WTC11 (cell line): ENCODE data around the gene GFRA1.

Experiments
- EMX1 ChIP-seq: fragments of 250-450 bp; sonication (Bioruptor Pico); IDR thresholded peaks from 2 replicates; pipeline ENCODE4 v1.8.0; 2021; ENCODE audit warnings: mild to moderate bottlenecking
- NFYB ChIP-seq: sonication (generic); formaldehyde crosslinking; conservative IDR thresholded peaks from 2 replicates; pipeline ENCODE4 v1.8.0; 2022; ENCODE audit warnings: low read depth, missing genetic modification reagents

DNA sequence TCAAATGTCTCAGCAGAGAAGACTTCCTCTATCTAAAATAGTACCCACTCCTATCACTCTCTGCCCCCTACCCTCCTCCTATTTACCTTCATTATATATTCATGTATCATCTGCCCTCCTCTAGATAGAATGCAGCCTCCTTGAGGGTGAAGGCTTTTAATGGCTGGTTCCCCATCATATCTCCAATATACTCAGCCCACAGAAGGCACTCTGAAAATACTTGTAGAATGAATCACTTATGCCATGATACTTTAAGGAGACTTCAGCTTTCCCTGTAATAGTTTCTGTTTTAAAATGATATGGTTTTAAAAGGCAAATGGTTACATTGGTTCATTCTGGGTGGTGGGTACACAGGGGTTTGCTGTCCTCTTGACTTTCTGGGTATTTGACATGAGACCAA, 25.3 kb downstream of the GFRA1 start:
- TF ChIP-seq NFYB (CRISPR knock-in tag) (no peak), EMX1 (CRISPR knock-in tag) (no peak)
